OCI-LY3 (cell line): ENCODE results near the gene URM1.

ENCODE experiments used
- H2AFZ ChIP-seq: fragments of 200-600, 300-600 bp; shearing (Covaris generic); 2 replicates; pipeline ENCODE4 v1.6.0; 2014; ENCODE audit warnings: antibody characterized with exemption, low read depth, low read length
- H3K27ac ChIP-seq: fragments of 200-600, 300-600 bp; sonication (generic); 2 replicates; pipeline ENCODE4 v1.5.1; 2014; ENCODE audit warnings: mild to moderate bottlenecking, low read length, moderate library complexity, mixed read lengths
- H3K27me3 ChIP-seq: fragments of 200-600, 300-600 bp; sonication (generic); 2 replicates; pipeline ENCODE4 v1.6.1; 2014; ENCODE audit warnings: low read depth, low read length, mixed read lengths
- H3K36me3 ChIP-seq: fragments of 200-600, 300-600 bp; sonication (generic); replicated peaks from 2 replicates; pipeline ENCODE3; 2014; ENCODE audit warnings: low read depth, low read length, mixed read lengths
- H3K4me1 ChIP-seq: fragments of 300-600, 200-600 bp; sonication (generic); 2 replicates; pipeline ENCODE4 v1.6.1; 2014; ENCODE audit warnings: low read length, mixed read lengths
- H3K4me2 ChIP-seq: fragments of 200-600, 300-600 bp; sonication (generic); 2 replicates; pipeline ENCODE4 v1.6.1; 2014; ENCODE audit warnings: low read length, mixed read lengths
- H3K4me3 ChIP-seq: fragments of 300-600, 200-600 bp; sonication (generic); 2 replicates; pipeline ENCODE4 v1.5.1; 2014; ENCODE audit warnings: antibody characterized with exemption, mild to moderate bottlenecking, low read length, moderate library complexity
- H3K79me2 ChIP-seq: fragments of 300-600, 200-600 bp; shearing (Covaris generic); 2 replicates; pipeline ENCODE4 v1.6.1; 2014; ENCODE audit warnings: mild to moderate bottlenecking, low read length, mixed read lengths
- H3K9ac ChIP-seq: fragments of 300-600, 200-600 bp; shearing (Covaris generic); 2 replicates; pipeline ENCODE4 v1.6.0; 2014; ENCODE audit warnings: mild to moderate bottlenecking, low read length, moderate library complexity
- H3K9me3 ChIP-seq: fragments of 200-600, 300-600 bp; shearing (Covaris generic); 2 replicates; pipeline ENCODE4 v1.6.1; 2014; ENCODE audit warnings: low read length, mixed read lengths; ENCODE audit not compliant: insufficient read depth
- H4K20me1 ChIP-seq: fragments of 200-600, 300-600 bp; sonication (generic); 2 replicates; pipeline ENCODE4 v1.6.1; 2016; ENCODE audit warnings: low read length, mixed read lengths; ENCODE audit not compliant: insufficient read depth
- CTCF ChIP-seq: fragments of 200-600, 300-600 bp; sonication (generic); IDR thresholded peaks from 2 replicates; pipeline ENCODE4 v1.5.1; 2014; ENCODE audit warnings: antibody characterized with exemption, low read length, low read depth
- EZH2phosphoT487 ChIP-seq: fragments of 200-600 bp; shearing (Covaris generic); IDR thresholded peaks from 2 replicates; pipeline ENCODE4 v1.6.1; 2018; ENCODE audit warnings: antibody characterized with exemption, mixed run types, low read depth

The URM1 gene

GRCh38 chr9:128394379-128395168 lies 23.4 kb downstream of the URM1 start:
- H3K79me2 ChIP-seq = no peaks in the 10 kb centered on the region
- no peaks in the 10 kb centered on the region for H4K20me1 ChIP-seq
- H3K36me3 ChIP-seq = peaks cover 4% of the 10 kb centered on the region
- H3K9me3 ChIP-seq = no peaks in the 10 kb centered on the region
- TF ChIP-seq EZH2phosphoT487 = no peak
- no peak for TF ChIP-seq CTCF
- H2AFZ ChIP-seq = no peak overlapping the region
- H3K27me3 ChIP-seq = no peaks in the 10 kb centered on the region
- no peak overlapping the region for H3K4me2 ChIP-seq
- H3K27ac ChIP-seq = no peak overlapping the region
- no peak overlapping the region for H3K4me3 ChIP-seq
- H3K4me1 ChIP-seq = no peaks in the 10 kb centered on the region
- H3K9ac ChIP-seq = no peak overlapping the region

- H3K4me1 ChIP-seq = no peaks in the 10 kb centered on the region
- H4K20me1 ChIP-seq = no peaks in the 10 kb centered on the region
- H2AFZ ChIP-seq = no peak overlapping the region
- no peak overlapping the region for H3K4me3 ChIP-seq
- no peaks in the 10 kb centered on the region for H3K79me2 ChIP-seq
- H3K27me3 ChIP-seq = no peaks in the 10 kb centered on the region
- TF ChIP-seq CTCF = no peak
- TF ChIP-seq EZH2phosphoT487 = no peak
- no peak overlapping the region for H3K9ac ChIP-seq
- no peaks in the 10 kb centered on the region for H3K9me3 ChIP-seq
- H3K36me3 ChIP-seq = peaks cover 3% of the 10 kb centered on the region
- no peak overlapping the region for H3K4me2 ChIP-seq
- no peak overlapping the region for H3K27ac ChIP-seq
Measured at GRCh38 chr9:128396970-128397613, 25.9 kb downstream of the URM1 start.

GRCh38 chr9:128397831-128398230 lies 26.7 kb downstream of the URM1 start:
- no peak overlapping the region for H3K9ac ChIP-seq
- H3K4me3 ChIP-seq = no peak overlapping the region
- no peaks in the 10 kb centered on the region for H3K9me3 ChIP-seq
- no peak overlapping the region for H3K4me2 ChIP-seq
- no peaks in the 10 kb centered on the region for H4K20me1 ChIP-seq
- no peak overlapping the region for H3K27ac ChIP-seq
- no peaks in the 10 kb centered on the region for H3K27me3 ChIP-seq
- H3K4me1 ChIP-seq = no peaks in the 10 kb centered on the region
- H3K36me3 ChIP-seq = no peaks in the 10 kb centered on the region
- H2AFZ ChIP-seq = no peak overlapping the region
- no peaks in the 10 kb centered on the region for H3K79me2 ChIP-seq
- TF ChIP-seq CTCF = no peak
- TF ChIP-seq EZH2phosphoT487 = no peak

GRCh38 chr9:128399861-128400260 lies 28.7 kb downstream of the URM1 start:
- Histone ChIP-seq H3K4me2 (no peak overlapping the region), H3K4me3 (no peak overlapping the region), H3K9ac (no peak overlapping the region), H3K27me3 (no peaks in the 10 kb centered on the region), H3K27ac (no peak overlapping the region), H3K4me1 (no peaks in the 10 kb centered on the region), H4K20me1 (no peaks in the 10 kb centered on the region), H3K79me2 (no peaks in the 10 kb centered on the region), H3K9me3 (no peaks in the 10 kb centered on the region), H2AFZ (no peak overlapping the region), H3K36me3 (no peaks in the 10 kb centered on the region)
- TF ChIP-seq EZH2phosphoT487 (no peak), CTCF (no peak)
